Large intestine (tissue), 3 donors: ENCODE results near the gene KRTAP4-1. TPM values are rescaled to one million over a fixed set of nuclear protein-coding genes. Genes with fewer than 3 reads are reported as not detected.
A peak's percentile ranks its signal among the peaks of the same experiment; 100 is the strongest.
"Not testable (repeated sequence)": the region's sequence is repeated elsewhere in the genome, so short reads cannot be mapped to it uniquely, and the experiment has no call there.

Experiments
- DNase-seq, 2 donors: peaks; one replicate each; pipeline versions ENCODE4 v3.0.0 to v3.0.0-alpha.2; 2013
- H3K27ac ChIP-seq: one replicate; pipeline ENCODE4 v1.5.1; 2013; ENCODE audit warnings: low read length
- H3K27me3 ChIP-seq: 2 replicates; pipeline ENCODE4 v1.6.1; 2013; ENCODE audit warnings: low read length; ENCODE audit not compliant: control insufficient read depth, insufficient read depth
- H3K36me3 ChIP-seq: 2 replicates; pipeline ENCODE4 v1.6.1; 2013; ENCODE audit warnings: low read length; ENCODE audit not compliant: control insufficient read depth, insufficient read depth
- H3K4me1 ChIP-seq: one replicate; pipeline ENCODE4 v1.6.1; 2013; ENCODE audit warnings: low read length; ENCODE audit not compliant: control insufficient read depth, insufficient read depth
- H3K4me3 ChIP-seq: one replicate; pipeline ENCODE4 v1.5.1; 2013; ENCODE audit warnings: low read length
- H3K9me3 ChIP-seq: one replicate; pipeline ENCODE4 v1.6.1; 2013; ENCODE audit warnings: mild to moderate bottlenecking, low read depth, low read length, moderate library complexity; ENCODE audit not compliant: control insufficient read depth
- WGBS: methylation state at CpG from one replicate; pipeline ENCODE4 v1.1.5; 2013; ENCODE audit warnings: low lambda C conversion rate; ENCODE audit not compliant: insufficient coverage; 5-methylcytosine and 5-hydroxymethylcytosine counted together
- polyA plus RNA-seq: library from polyadenylated mRNA; unstranded; fragments of 120-200 nt; gene quantifications from one replicate; pipeline ENCODE4 v1.2.1, GENCODE V29; 2013

The KRTAP4-1 gene
- polyA plus RNA-seq, 1 donor: not detected

DNA sequence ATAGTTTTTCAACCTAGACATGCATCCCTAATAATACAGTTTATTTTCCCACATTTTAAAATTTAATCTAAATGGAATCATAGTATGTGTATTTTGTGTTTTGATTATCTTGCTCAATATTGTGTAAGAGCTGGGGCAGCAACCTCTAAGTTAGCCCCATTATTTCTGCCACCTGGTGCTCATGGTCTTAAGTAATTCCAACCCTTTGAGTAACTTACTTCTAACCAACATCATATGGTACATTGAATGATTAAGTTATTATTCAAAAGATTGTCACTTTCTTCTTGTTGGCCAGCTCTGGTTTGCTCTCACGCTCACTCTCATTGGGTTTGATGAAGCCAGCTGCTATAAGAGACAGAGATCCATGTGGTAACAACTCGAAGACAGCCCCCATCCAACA is 12.8 kb downstream of the KRTAP4-1 start:
- H3K36me3 ChIP-seq: no peaks in the 10 kb centered on the region
- no peak for DNase-seq
- no peaks in the 10 kb centered on the region for H3K9me3 ChIP-seq
- H3K4me3 ChIP-seq: no peak overlapping the region
- WGBS: no CpG with 5 or more reads among the region's 2 CpGs
- H3K4me1 ChIP-seq: no peaks in the 10 kb centered on the region
- no peak overlapping the region for H3K27ac ChIP-seq
- H3K27me3 ChIP-seq: peaks cover 31% of the 10 kb centered on the region

- Histone ChIP-seq H3K27me3 (peaks cover 10% of the 10 kb centered on the region), H3K36me3 (no peaks in the 10 kb centered on the region), H3K4me3 (no peak within 1 kb of the TSS), H3K4me1 (no peaks in the 10 kb centered on the region), H3K27ac (no peak within 1 kb of the TSS), H3K9me3 (no peaks in the 10 kb centered on the region)
- WGBS: no CpG with 5 or more reads among the region's 1 CpG
- no peak for DNase-seq
Measured at GRCh38 chr17:41168121-41168520, 16.6 kb downstream of the KRTAP4-1 start, which contains the start of gene KRTAP4-3. Gene KRTAP4-3, minus strand, starts transcription at chr17:41168221. Its CDS starts 49 bp downstream, at chr17:41168172.

GRCh38 chr17:41167561-41167960 is 17.1 kb downstream of the KRTAP4-1 start:
- no CpG with 5 or more reads among the region's 7 CpGs for WGBS
- Histone ChIP-seq H3K4me3 (no peak overlapping the region), H3K27ac (no peak overlapping the region), H3K36me3 (no peaks in the 10 kb centered on the region), H3K4me1 (no peaks in the 10 kb centered on the region), H3K27me3 (peaks cover 8% of the 10 kb centered on the region), H3K9me3 (no peaks in the 10 kb centered on the region)
- no peak for DNase-seq

- Histone ChIP-seq H3K4me3 (no peak overlapping the region), H3K27me3 (peaks cover 16% of the 10 kb centered on the region), H3K4me1 (no peaks in the 10 kb centered on the region), H3K27ac (no peak overlapping the region), H3K9me3 (no peaks in the 10 kb centered on the region), H3K36me3 (no peaks in the 10 kb centered on the region)
- 75% methylated on average over 2 of the region's 7 CpGs for WGBS
- no peak for DNase-seq
Measured at GRCh38 chr17:41163828-41164227, 20.9 kb downstream of the KRTAP4-1 start.

DNA sequence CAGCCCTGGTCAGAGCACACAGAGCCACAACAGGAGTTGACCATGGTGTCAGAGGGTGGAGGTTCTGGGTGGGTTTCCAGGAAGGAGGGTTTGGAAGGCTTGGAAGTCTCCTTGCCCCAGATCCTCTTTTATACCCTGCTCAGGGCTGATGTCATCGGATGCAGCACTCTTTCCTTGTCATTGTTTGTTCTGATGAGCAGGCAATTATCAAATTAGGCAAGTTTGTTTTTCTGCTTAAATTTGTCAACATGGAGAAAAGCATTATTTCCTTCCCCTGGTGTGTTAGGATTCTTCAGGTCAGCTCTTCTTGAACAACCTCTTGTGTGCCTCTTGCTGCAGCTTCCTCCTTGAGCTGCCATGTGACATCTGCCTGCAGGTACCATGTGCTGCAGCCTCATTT is 24.1 kb downstream of the KRTAP4-1 start, which contains the start of gene KRTAP4-4:
KRTAP4-4 (minus strand) TSS at position 101 of the 400 bp plus-strand sequence; CDS start at position 44, 57 bp downstream.
- no peaks in the 10 kb centered on the region for H3K36me3 ChIP-seq
- no CpG with 5 or more reads among the region's 1 CpG for WGBS
- no peak for DNase-seq
- H3K4me3 ChIP-seq: no peak within 1 kb of the TSS
- H3K27ac ChIP-seq: no peak within 1 kb of the TSS
- H3K4me1 ChIP-seq: no peaks in the 10 kb centered on the region
- H3K27me3 ChIP-seq: peaks cover 10% of the 10 kb centered on the region
- H3K9me3 ChIP-seq: no peaks in the 10 kb centered on the region

DNA sequence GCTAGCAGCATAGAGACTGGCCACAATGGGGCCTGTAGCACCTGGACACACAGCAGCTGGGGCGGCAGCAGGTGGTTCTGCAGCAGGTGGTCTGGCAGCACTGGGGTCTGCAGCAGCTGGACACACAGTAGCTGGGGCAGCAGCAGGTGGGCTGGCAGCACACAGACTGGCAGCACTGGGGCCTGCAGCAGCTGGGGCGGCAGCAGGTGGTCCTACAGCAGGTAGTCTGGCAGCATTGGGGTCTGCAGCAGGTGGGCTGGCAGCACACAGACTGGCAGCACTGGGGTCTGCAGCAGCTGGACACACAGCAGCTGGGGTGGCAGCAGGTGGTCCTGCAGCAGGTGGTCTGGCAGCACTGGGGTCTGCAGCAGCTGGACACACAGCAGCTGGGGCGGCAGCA is 24.5 kb downstream of the KRTAP4-1 start:
- not testable (repeated sequence) for H3K36me3 ChIP-seq, H3K9me3 ChIP-seq, H3K4me1 ChIP-seq, H3K27me3 ChIP-seq, DNase-seq, H3K4me3 ChIP-seq, H3K27ac ChIP-seq
- no CpG with 5 or more reads among the region's 3 CpGs for whole genome bisulfite sequencing

DNA sequence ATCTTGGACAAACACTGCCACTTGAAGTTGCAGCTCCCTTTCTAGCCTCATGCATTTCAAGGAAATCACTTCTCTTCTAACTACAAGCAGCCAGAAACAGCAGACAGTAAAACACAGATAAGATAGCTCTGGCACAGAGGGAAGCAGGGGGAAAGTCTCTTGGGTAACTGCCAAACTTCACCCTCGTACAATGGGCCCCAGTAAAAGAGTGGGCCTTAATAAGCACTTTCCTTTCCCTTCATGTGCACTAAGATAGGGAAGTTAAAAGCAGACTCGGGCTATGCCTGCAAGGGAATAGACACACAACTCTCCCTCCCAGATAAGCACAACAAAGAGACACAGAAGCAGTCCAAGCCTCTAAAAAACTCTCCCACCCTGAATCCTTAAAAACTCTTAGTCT is 30.9 kb downstream of the KRTAP4-1 start:
- no peaks in the 10 kb centered on the region for H3K9me3 ChIP-seq
- no peaks in the 10 kb centered on the region for H3K27me3 ChIP-seq
- no peaks in the 10 kb centered on the region for H3K4me1 ChIP-seq
- H3K4me3 ChIP-seq: no peak overlapping the region
- DNase-seq: peak in 1 of 2 donors; percentile 41
- WGBS: no CpG with 5 or more reads among the region's 2 CpGs
- no peak overlapping the region for H3K27ac ChIP-seq
- no peaks in the 10 kb centered on the region for H3K36me3 ChIP-seq

- Histone ChIP-seq H3K27ac (no peak overlapping the region), H3K27me3 (peaks cover 2% of the 10 kb centered on the region), H3K36me3 (no peaks in the 10 kb centered on the region), H3K4me1 (no peaks in the 10 kb centered on the region), H3K9me3 (no peaks in the 10 kb centered on the region), H3K4me3 (no peak overlapping the region)
- WGBS: 88% methylated on average over 2 of the region's 2 CpGs
- DNase-seq: no peak
Measured at GRCh38 chr17:41151525-41151924, 33.2 kb downstream of the KRTAP4-1 start.

DNA sequence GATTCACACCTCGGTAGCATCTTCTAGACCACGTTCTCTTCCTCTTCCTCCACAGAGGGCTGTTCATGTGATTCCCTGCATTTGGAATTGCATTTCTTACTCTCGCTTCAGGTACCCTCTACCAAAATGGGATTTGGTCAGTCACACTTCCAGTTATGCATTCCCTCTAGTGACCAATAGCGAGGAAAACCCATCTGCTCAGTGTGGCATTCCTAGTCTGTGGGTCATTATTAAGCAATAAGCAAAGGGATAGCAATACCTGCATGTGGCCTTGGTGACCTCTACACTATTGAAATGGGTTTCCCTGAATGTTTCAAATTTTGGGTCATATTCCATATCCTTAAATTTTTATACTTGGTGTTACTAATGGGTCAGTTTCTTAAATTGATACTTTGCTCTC is 34.7 kb downstream of the KRTAP4-1 start:
- H3K27me3 ChIP-seq: peaks cover 3% of the 10 kb centered on the region
- no peaks in the 10 kb centered on the region for H3K36me3 ChIP-seq
- H3K4me3 ChIP-seq: no peak overlapping the region
- H3K4me1 ChIP-seq: no peaks in the 10 kb centered on the region
- DNase-seq: no peak
- no peaks in the 10 kb centered on the region for H3K9me3 ChIP-seq
- WGBS: 90% methylated on average over 2 of the region's 4 CpGs
- no peak overlapping the region for H3K27ac ChIP-seq

DNA sequence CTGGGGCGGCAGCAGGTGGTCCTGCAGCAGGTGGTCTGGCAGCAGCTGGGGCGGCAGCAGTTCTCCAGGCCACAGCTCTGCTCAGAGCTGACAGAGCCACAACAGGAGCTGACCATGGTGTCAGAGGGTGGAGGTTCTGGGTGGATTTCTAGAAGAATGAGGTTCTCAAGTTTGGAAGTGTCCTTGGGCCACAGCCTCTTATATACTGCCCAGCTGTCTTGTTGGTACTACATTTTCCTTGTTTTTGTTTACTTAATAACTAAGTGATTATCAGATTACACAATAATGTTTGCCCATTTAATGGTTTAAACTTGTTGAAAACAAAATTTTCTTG is 35.1 kb downstream of the KRTAP4-1 start, which contains the start of gene KRTAP4-5:
KRTAP4-5 (minus strand) TSS at position 174 of the 334 bp plus-strand sequence; CDS start at position 116, 58 bp downstream.
- Histone ChIP-seq H3K4me3 (no peak within 1 kb of the TSS), H3K4me1 (no peaks in the 10 kb centered on the region), H3K27me3 (peaks cover 3% of the 10 kb centered on the region), H3K27ac (no peak within 1 kb of the TSS), H3K9me3 (peaks cover 3% of the 10 kb centered on the region), H3K36me3 (no peaks in the 10 kb centered on the region)
- no peak for DNase-seq
- no CpG with 5 or more reads among the region's 2 CpGs for WGBS

DNA sequence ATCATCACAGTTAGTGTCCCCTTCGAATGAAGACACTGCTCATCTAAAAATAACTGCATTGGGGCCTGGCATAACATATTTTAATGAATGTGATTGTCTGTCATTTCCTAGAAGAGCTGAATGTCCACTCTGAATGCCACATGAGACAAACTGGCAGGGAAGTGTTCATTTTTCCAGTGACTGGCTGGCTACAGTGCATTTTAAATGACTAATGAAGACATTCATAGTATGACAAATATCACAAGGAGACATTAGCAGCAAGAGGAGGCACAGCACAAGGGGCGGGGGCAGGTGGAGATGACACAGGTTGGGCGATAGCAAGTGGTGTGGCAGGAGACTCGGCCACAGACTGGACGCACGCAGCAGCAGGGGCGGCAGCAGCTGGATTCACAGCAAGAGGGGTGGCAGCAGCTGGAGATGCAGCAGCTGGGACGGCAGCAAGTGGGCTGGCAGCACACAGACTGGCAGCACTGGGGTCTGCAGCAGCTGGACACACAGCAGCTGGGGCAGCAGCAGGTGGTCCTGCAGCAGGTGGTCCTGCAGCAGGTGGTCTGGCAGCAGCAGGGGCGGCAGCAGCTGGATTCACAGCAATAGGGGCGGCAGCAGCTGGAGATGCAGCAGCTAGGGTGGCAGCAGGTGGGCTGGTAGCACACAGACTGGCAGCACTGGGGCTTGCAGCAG is 35.6 kb downstream of the KRTAP4-1 start:
- DNase-seq, H3K4me1 ChIP-seq, H3K4me3 ChIP-seq, H3K9me3 ChIP-seq, H3K36me3 ChIP-seq, H3K27me3 ChIP-seq, H3K27ac ChIP-seq: not testable (repeated sequence)
- WGBS: no CpG with 5 or more reads among the region's 10 CpGs
